ENCODE results near the gene TFAP2A.

TFAP2A gene

GRCh38 chr6:10414756-10415616 lies at the start of gene TFAP2A:
Gene TFAP2A (minus strand): TSS chr6:10415074. CDS start chr6:10414991, 83 bp downstream.
- no peak for DNase-seq

GRCh38 chr6:10463491-10464481 lies 48.9 kb upstream of the TFAP2A start:
- no peak for DNase-seq

- no peak for DNase-seq
These were observed 48.2 kb upstream of the TFAP2A start for GRCh38 chr6:10463040-10463439.

GRCh38 chr6:10461850-10462249 lies 47.0 kb upstream of the TFAP2A start:
- DNase-seq: no peak

GRCh38 chr6:10460096-10460495 lies 45.2 kb upstream of the TFAP2A start:
- no peak for DNase-seq

GRCh38 chr6:10458287-10458686 lies 43.4 kb upstream of the TFAP2A start:
- no peak for DNase-seq

GRCh38 chr6:10453596-10453995 lies 38.7 kb upstream of the TFAP2A start:
- no peak for DNase-seq

GRCh38 chr6:10451828-10452509 lies 37.1 kb upstream of the TFAP2A start:
- no peak for DNase-seq

- DNase-seq: no peak
These were observed 36.5 kb upstream of the TFAP2A start for GRCh38 chr6:10451394-10451793.

GRCh38 chr6:10449751-10450150 lies 34.9 kb upstream of the TFAP2A start:
- DNase-seq: no peak

- DNase-seq: no peak
These were observed 33.2 kb upstream of the TFAP2A start for GRCh38 chr6:10448096-10448495.

GRCh38 chr6:10446548-10446947 lies 31.7 kb upstream of the TFAP2A start:
- no peak for DNase-seq

GRCh38 chr6:10441655-10442009 lies 26.8 kb upstream of the TFAP2A start:
- DNase-seq: no peak

GRCh38 chr6:10441004-10441654 lies 26.3 kb upstream of the TFAP2A start:
- no peak for DNase-seq

- DNase-seq: no peak
These were observed 23.0 kb upstream of the TFAP2A start for GRCh38 chr6:10437891-10438290.

GRCh38 chr6:10434235-10434634 lies 19.4 kb upstream of the TFAP2A start:
- no peak for DNase-seq

- DNase-seq: no peak
These were observed 18.4 kb upstream of the TFAP2A start for GRCh38 chr6:10433322-10433721.

GRCh38 chr6:10431423-10432164 lies 16.7 kb upstream of the TFAP2A start:
- no peak for DNase-seq

- DNase-seq: no peak
These were observed 15.0 kb upstream of the TFAP2A start for GRCh38 chr6:10429638-10430427.

GRCh38 chr6:10426781-10427279 lies 12.0 kb upstream of the TFAP2A start:
- no peak for DNase-seq
